Progenitor cell of endocrine pancreas (in vitro differentiated cells): Measurements from ENCODE around the gene CTNNBIP1. TPM values are rescaled to one million over a fixed set of nuclear protein-coding genes. Genes with fewer than 3 reads are reported as not detected.

Experiments
- DNase-seq: peaks from one replicate; pipeline ENCODE4 v3.0.0; 2021; ENCODE audit warnings: low spot score; ENCODE audit not compliant: unreplicated experiment
- H3K27ac Mint-ChIP-seq: 2 replicates; pipeline ENCODE4 v1.8.0; 2021; ENCODE audit warnings: mild to moderate bottlenecking, moderate library complexity, mixed read lengths
- H3K27me3 Mint-ChIP-seq: 2 replicates; pipeline ENCODE4 v1.8.0; 2021; ENCODE audit warnings: mixed read lengths
- H3K36me3 Mint-ChIP-seq: 2 replicates; pipeline ENCODE4 v1.8.0; 2022; ENCODE audit warnings: mixed read lengths; ENCODE audit not compliant: insufficient read depth
- H3K4me1 Mint-ChIP-seq: 2 replicates; pipeline ENCODE4 v1.8.0; 2021; ENCODE audit warnings: low read depth, mixed read lengths
- H3K4me3 Mint-ChIP-seq: 2 replicates; pipeline ENCODE4 v1.8.0; 2021; ENCODE audit warnings: low read depth, mild to moderate bottlenecking, moderate library complexity, mixed read lengths
- H3K9me3 Mint-ChIP-seq: 2 replicates; pipeline ENCODE4 v1.8.0; 2021; ENCODE audit warnings: low read depth, mixed read lengths
- total RNA-seq: library from RNA; stranded (reverse); gene quantifications from 2 replicates; pipeline ENCODE4 v1.2.1, GENCODE V29; 2021
- TF ChIP-seq, protein P1 (sequence below): fragments of 200-600 bp; sonication (generic); IDR thresholded peaks from one replicate; pipeline ENCODE4 v1.5.0; 2021; ENCODE audit warnings: antibody characterized with exemption, mild to moderate bottlenecking; ENCODE audit not compliant: unreplicated experiment

CTNNBIP1 gene
- total RNA-seq, 1 donor from 2014 or later = 79.9 TPM

DNA sequence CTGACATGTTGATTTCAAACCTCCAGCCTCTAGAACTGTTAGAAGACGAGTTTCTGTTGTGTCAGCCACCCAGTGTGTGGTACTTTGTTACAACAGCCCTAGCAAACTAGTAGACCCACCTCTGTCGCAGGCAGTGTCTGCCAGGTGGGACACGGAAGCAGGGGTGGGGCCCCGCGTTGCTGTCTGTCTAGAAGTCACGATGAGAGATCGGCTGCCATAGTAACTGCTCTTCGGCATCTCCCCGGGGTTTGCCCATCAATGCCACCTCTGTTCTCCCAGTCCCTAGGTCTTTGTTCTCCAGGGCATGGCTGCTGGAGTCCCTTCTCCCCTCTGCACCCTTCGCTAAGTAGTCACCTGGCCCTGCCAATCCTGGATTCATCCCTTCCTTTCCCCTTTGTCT is 71.1 kb downstream of the CTNNBIP1 start:
- H3K9me3 Mint-ChIP-seq = no peaks in the 10 kb centered on the region
- H3K4me3 Mint-ChIP-seq = no peak overlapping the region
- TF ChIP-seq, protein P1, sequence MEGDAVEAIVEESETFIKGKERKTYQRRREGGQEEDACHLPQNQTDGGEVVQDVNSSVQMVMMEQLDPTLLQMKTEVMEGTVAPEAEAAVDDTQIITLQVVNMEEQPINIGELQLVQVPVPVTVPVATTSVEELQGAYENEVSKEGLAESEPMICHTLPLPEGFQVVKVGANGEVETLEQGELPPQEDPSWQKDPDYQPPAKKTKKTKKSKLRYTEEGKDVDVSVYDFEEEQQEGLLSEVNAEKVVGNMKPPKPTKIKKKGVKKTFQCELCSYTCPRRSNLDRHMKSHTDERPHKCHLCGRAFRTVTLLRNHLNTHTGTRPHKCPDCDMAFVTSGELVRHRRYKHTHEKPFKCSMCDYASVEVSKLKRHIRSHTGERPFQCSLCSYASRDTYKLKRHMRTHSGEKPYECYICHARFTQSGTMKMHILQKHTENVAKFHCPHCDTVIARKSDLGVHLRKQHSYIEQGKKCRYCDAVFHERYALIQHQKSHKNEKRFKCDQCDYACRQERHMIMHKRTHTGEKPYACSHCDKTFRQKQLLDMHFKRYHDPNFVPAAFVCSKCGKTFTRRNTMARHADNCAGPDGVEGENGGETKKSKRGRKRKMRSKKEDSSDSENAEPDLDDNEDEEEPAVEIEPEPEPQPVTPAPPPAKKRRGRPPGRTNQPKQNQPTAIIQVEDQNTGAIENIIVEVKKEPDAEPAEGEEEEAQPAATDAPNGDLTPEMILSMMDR = no peak

DNA sequence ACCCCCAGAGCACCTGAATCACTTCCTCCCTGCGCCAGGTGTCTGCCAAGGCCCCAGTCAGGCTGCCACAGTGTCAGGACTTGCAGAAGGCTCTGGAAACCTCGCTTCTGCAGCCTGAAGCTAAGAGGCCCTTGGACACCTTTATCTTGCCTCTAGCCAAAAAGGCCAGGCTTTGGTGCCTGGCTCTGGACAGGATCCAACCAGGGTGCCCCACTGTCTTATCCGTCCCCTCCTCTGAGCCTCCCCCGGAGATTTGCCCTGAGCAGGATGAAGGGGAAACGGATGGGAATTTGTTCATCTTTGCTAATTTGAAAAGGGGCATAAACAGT is 73.5 kb downstream of the CTNNBIP1 start:
- no peaks in the 10 kb centered on the region for H3K9me3 Mint-ChIP-seq
- H3K27me3 Mint-ChIP-seq = peaks cover 8% of the 10 kb centered on the region
- TF ChIP-seq, protein P1 = no peak
- peaks cover 1% of the 10 kb centered on the region for H3K4me1 Mint-ChIP-seq
- no peak overlapping the region for H3K27ac Mint-ChIP-seq
- no peaks in the 10 kb centered on the region for H3K36me3 Mint-ChIP-seq
- H3K4me3 Mint-ChIP-seq = no peak overlapping the region
- no peak for DNase-seq

More for the DNA sequence above, 71.1 kb downstream of the CTNNBIP1 start:
- H3K27me3 Mint-ChIP-seq = peaks cover 8% of the 10 kb centered on the region
- H3K27ac Mint-ChIP-seq = no peak overlapping the region
- peaks cover 1% of the 10 kb centered on the region for H3K4me1 Mint-ChIP-seq
- H3K36me3 Mint-ChIP-seq = no peaks in the 10 kb centered on the region
- no peak for DNase-seq

DNA sequence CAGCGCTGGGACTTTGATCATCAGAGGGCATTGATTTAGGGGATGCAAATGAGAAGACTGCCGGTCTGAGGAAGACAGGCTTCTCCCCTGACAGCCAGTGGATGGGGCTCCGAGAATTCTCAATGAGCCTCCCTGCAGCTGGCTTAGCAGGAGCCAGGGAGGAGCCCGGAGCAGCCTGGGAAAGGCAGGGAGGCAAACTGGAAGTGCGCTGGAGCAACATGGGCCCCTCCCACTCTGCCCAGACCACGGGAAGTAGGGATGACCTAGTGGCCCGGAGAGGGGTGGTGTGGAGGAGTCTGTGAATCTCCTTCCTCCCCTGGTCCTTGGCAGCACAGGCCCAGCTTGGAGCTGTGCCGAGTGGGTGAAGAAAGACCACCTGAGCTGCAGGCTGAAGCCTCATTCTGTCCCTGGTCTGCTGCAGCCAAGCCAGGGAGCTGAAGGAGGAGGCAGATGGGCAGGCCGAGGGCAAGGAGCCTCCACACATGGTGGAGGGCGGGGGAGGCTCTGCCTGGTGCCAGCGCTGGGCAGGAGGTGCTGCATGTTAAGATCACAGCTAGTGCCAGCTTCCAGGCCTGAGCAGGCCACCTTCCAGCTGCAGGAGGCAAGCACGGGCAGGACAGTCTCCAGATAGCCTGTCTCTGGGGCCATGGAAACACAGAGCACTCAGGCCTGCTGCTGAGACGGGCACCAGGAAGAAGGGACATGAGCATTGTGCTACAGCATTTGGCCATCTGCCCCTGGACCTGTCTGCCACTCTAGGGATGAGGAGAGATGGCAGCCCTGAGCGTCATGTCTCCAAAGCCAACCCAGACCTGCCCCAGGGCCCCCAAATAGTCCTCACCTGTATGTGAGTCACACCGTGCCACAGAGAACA is 74.1 kb downstream of the CTNNBIP1 start:
- TF ChIP-seq, protein P1 = no peak
- no peak overlapping the region for H3K4me3 Mint-ChIP-seq

DNA sequence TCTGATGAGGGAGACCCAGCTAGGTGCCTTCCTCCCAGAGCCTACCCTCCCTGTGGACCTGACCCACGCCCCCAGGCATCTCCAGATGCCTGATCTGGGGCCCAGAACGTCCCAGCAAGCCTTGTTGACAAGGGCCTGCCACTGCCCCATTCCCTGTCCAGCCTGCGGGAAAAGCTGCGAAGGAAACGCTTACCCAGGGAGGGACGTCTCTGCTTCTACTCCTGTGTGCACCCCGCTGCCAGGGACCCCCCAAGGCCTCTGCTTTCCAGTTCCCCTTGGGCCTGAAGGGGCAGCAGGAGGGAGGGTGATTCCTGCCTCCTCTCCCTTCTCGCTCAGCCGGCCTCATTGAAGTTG is 74.7 kb downstream of the CTNNBIP1 start:
- Mint-ChIP-seq H3K36me3 (no peaks in the 10 kb centered on the region), H3K9me3 (no peaks in the 10 kb centered on the region), H3K4me1 (peaks cover 1% of the 10 kb centered on the region), H3K4me3 (no peak overlapping the region), H3K27me3 (peaks cover 8% of the 10 kb centered on the region), H3K27ac (no peak overlapping the region)
- no peak for DNase-seq
- TF ChIP-seq, protein P1 = no peak

More for the DNA sequence above, 74.1 kb downstream of the CTNNBIP1 start:
- Mint-ChIP-seq H3K27ac (no peak overlapping the region), H3K4me1 (peaks cover 1% of the 10 kb centered on the region), H3K27me3 (peaks cover 8% of the 10 kb centered on the region), H3K36me3 (no peaks in the 10 kb centered on the region), H3K9me3 (no peaks in the 10 kb centered on the region)
- no peak for DNase-seq

DNA sequence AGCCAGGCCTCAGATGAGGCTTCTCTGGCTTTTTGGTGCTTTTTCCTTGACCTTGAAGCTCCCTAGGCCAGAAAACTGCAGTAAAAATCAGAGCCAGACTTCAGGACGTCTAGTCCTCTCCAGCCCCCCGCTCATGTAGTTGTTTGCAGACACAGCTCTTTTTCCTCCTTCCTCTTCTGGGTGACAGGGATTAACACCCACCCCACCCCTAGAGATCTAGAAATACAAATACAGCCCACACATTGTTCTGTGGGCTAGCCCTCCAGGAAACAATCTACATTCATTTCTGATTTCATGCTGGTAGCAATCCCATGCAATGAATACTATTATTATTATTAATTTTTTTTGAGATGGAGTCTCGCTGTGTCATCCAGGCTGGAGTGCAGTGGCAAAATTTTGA is 76.4 kb downstream of the CTNNBIP1 start:
- H3K27me3 Mint-ChIP-seq = peaks cover 8% of the 10 kb centered on the region
- DNase-seq = no peak
- H3K36me3 Mint-ChIP-seq = no peaks in the 10 kb centered on the region
- TF ChIP-seq, protein P1 = no peak
- peaks cover 1% of the 10 kb centered on the region for H3K4me1 Mint-ChIP-seq
- no peaks in the 10 kb centered on the region for H3K9me3 Mint-ChIP-seq
- H3K27ac Mint-ChIP-seq = no peak overlapping the region
- H3K4me3 Mint-ChIP-seq = no peak overlapping the region
